SKM-1 (cell line): ENCODE results near the gene CORO1A.
A peak's percentile ranks its signal among the peaks of the same experiment; 100 is the strongest.
"Not testable (repeated sequence)": the region's sequence is repeated elsewhere in the genome, so short reads cannot be mapped to it uniquely, and the experiment has no call there.

Source experiments
- DNase-seq: peaks from one replicate; lab custom pipeline; 2025; ENCODE audit not compliant: unreplicated experiment; lab: John Stamatoyannopoulos, UW

The CORO1A gene

DNA sequence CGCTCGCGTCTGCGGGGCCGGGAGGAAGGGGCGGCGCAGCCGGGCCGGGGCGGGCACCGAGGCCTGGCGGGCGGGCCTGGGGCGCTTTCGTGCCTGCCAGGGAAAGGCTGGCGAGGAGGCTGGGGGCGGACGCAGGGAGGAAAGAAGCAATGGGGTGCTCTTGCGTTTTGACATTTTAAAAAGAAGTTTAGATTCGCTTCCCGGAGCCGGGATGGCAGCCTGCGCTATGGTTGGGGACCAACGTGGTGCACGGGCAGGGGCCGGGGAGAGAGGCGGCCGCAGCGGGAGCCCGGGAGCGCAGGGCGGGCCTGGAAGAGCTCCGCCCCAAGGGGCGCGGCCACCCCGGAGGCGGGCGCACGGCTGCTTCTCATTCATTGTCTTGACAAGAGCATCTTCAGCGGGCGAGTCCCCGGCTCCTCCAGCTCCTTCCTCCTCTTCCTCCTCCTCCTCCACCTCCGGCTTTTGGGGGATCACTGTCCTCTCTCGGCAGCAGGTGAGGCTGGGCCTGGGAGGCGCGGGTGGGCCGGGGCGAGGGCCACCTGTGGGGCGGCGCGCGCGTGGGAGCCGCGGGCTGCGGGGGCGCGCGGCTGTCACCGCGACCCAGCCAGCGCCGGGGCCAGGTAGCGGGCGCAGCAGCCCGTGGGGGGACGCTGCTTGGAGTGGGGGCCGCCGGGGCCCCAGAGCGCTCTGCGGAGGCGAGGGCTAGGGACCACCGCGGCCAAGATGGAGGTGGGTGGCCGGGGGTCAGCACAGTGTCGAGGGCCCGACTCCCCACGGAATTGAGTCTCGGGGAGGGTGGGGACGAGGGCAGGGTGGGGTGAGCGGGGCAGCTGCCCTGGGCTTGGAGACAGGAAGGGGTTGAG is at the start of gene CORO1A:
Gene CORO1A, plus strand, starts transcription at position 370 of the 863 bp plus-strand sequence. CDS start 1,608 bp downstream, outside the sequence.
- peak; percentile 84 for DNase-seq

- peak; percentile 67 for DNase-seq
These were observed 46.3 kb upstream of the CORO1A start for GRCh38 chr16:30136971-30137605.

GRCh38 chr16:30137897-30138296 is 45.5 kb upstream of the CORO1A start:
- no peak for DNase-seq

- peak; percentile 35 for DNase-seq
These were observed 43.6 kb upstream of the CORO1A start for GRCh38 chr16:30139583-30140481.

GRCh38 chr16:30141750-30142149 is 41.7 kb upstream of the CORO1A start:
- no peak for DNase-seq

- no peak for DNase-seq
These were observed 40.6 kb upstream of the CORO1A start for GRCh38 chr16:30142672-30143346.

DNA sequence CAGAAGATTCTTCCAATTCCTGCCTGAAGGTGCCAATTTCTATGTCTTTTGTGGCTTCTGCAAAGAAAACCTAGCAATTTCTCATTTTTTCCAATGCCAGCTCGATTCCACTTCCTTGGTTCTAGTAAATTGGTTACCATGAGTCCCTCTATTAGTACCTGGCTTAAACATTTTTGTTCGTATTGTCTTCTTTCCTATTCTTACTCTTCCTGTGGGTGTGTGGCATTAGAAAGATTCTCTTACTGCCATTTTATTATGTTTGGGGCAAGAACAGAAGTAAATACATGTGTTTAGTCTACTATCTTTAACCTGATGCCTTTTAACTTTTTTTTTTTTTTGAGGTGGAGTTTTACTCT is 40.1 kb upstream of the CORO1A start:
- no peak for DNase-seq

- no peak for DNase-seq
These were observed 39.4 kb upstream of the CORO1A start for GRCh38 chr16:30144017-30144416.

GRCh38 chr16:30144917-30145316 is 38.5 kb upstream of the CORO1A start:
- DNase-seq: no peak

DNA sequence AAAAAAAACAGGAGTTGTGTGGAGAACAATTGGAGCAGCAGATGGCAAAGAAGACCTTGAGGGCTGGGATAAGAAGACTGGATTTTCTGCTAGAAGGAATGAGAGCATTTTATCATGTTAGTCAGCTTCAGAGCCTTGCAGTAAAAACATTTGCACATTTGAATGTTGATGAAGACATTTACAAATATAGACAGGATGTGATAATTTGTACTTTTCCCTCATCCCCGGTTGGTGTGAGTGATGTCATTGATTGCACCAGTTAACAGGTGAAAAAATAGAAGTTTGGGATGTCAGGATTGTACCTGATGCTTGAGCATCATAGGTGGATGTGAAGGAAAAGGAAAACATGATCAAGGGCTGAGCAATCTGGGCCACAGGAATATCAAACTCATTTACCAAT is 37.7 kb upstream of the CORO1A start:
- DNase-seq: no peak

DNA sequence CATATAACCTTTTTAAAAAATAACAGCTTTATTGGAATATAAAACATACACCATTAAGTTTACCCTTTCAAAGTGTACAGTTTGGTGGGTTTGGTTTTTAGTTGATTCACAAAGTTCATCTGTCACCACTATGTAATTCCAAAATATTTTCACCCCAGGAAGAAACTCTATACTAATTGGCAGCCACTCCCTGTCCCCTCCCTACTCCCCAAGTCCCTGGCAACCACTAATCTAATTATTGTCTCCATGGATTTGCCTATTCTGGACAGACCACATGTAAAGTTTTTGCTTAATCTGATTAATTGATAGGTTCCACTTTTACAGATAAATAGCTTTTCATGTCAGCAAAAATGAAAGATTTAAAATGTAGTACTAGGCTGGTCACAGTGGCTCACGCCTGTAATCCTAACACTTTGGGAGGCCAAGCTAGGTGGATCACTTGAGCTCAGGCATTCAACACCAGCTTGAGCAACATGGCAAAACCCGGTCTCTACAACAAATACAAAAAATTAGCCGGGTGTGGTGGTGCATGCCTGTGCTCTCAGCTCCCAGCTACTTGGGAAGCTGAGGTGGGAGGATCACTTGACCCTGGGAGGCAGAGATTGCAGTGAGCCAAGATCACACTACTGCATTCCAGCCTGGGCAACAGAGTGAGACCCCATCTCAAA is 35.4 kb upstream of the CORO1A start:
- DNase-seq: no peak

DNA sequence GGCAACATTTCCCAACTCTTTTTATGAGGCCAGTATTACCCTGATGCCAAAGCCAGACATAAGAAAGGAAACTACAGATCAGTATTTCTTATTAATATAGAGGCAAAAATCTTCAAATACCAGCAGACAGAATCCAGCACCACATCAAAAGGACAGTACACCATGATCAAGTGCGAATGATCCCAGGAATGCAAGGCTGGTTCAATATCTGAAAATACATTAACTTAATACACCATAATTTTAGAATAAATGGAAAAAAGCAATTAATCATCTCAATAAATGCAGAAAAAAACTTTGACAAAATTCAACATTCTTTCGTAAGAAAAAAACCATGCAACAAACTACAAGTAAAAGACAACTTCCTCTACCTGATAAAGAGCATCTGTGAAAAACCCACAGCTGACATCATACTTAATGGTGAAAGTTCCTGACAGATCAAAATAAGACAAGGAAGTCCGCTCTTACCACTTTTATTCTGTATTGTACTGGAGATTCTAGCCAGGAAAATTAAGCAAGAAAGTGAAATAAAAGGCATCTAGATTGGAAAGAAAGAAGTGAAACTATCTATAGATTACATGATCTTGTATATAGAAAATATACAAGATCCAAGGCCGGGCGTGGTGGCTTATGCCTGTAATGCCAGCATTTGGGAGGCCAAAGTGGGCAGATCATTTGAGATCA is 34.0 kb upstream of the CORO1A start:
- DNase-seq: peak; percentile 33

DNA sequence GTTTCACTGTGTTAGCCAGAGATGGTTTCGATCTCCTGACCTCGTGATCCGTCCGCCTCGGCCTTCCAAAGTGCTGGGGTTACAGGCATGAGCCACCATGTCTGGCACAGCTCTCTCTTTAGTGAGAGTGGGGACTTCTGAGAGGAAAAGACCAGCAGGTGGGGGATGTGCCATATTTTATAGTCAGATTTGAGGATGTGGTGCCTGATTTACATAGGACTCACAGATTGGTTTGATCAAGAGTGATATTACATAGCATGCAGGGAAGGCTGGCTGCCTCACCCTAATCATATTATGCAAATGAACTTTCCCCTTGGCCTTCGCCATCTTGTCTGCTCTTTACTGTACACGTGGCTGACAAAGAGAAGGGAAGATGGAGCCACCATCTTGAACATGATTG is 32.3 kb upstream of the CORO1A start:
- no peak for DNase-seq

- no peak for DNase-seq
These were observed 30.9 kb upstream of the CORO1A start for GRCh38 chr16:30152517-30152916.

DNA sequence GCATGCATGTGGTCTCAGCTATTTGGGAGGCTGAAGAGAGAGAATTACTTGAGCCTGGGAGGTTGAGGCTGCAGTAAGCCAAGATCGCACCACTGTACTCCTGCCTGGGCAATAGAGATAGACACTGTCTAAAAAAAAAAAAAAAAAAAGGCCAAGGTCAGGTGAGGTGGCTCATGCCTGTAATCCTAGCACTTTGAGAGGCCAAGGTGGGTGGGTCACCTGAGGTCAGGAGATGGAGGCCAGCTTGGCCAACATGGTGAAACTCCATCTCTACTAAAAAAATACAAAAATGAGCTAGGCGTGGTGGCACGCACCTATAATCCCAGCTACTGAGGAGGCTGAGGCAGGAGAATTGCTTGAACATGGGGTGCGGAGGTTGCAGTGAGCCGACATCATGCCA is 28.2 kb upstream of the CORO1A start:
- DNase-seq: no peak

DNA sequence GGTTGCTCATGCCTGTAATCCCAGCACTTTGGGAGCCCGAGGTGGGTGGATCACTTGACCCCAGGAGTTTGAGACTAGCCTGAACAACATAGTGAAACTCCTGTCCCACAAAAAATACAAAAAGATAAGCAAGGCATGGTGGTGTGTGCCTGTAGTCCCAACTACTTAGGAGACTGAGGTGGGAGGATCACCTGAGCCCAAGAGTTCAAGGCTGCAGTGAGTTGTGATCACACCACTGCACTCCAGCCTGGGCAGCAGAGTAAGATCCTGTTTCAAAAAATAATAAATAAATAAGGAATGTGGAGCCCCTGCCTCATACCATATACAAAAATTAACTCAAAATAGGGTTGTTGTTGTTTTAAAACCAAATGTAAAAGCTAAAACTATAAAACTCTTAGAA is 26.2 kb upstream of the CORO1A start:
- no peak for DNase-seq

DNA sequence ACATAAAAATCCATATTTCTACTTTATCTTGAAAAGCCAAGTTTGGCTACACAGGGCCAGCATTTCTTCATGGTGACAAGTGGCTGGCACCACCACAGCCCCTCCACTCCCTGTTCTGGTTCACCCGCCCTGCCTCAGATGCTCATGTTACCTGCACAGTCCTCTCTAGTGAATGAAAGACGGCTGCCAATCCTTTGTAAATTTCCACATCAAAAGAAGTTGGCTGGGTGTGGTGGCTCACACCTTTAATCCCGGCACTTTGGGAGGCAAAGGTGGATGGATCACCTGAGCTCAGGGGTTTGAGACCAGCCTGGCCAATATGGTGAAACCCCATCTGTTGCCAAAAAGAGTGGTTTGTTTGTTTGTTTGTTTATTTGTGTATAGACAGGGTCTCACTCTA is 19.9 kb upstream of the CORO1A start:
- DNase-seq: no peak

DNA sequence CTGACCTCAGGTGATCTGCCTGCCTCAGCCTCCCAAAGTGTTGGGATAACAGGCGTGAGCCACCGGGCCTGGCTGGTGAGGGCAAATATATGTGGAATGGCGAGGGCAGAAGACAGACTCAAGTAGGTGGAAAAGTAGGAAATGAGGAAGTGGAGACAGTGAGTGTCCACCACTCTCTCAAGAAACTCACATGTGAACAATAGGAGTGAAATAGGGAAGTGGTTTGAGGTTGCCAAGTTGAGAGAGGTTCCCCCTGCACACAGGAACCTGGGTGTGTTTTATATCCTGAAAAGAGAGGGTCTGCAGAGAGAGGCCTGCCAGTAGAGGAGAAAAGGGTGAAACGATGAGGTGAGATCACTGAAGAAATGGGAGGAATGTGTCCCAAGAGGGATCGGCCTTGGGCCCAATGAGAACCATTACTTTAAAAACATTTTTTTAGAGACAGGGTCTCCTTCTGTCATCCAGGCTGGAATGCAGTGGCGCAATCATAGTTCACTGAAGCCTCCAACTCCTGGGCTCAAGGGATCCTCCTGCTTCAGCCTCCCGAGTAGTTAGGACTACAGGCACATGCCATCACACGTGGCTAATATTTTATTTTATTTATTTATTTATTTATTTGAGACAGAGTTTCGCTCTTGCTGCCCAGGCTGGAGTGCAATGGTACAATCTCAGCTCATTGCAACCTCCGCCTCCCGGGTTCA is 17.1 kb upstream of the CORO1A start:
- peak; percentile 98 for DNase-seq

DNA sequence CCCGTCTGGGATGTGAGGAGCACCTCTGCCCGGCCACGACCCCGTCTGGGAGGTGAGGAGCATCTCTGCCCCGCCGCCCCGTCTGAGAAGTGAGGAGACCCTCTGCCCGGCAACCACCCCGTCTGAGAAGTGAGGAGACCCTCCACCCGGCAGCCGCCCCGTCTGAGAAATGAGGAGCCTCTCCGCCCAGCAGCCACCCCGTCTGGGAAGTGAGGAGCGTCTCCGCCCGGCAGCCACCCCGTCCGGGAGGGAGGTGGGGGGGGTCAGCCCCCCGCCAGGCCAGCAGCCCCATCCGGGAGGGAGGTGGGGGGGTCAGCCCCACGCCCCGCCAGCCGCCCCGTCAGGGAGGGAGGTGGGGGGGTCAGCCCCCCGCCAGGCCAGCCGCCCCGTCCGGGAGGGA is 14.7 kb upstream of the CORO1A start:
- not testable (repeated sequence) for DNase-seq
